ENCODE measurements around the gene KCNIP4. TPM values are rescaled to one million over a fixed set of nuclear protein-coding genes. Genes with fewer than 3 reads are reported as not detected.

The KCNIP4 gene
- total and polyA plus RNA-seq, 2 of the 8 experiments (the other 6 are each of a cell fraction or from before 2014, with no cell fraction given) = 0.06 TPM; not detected in 1

DNA sequence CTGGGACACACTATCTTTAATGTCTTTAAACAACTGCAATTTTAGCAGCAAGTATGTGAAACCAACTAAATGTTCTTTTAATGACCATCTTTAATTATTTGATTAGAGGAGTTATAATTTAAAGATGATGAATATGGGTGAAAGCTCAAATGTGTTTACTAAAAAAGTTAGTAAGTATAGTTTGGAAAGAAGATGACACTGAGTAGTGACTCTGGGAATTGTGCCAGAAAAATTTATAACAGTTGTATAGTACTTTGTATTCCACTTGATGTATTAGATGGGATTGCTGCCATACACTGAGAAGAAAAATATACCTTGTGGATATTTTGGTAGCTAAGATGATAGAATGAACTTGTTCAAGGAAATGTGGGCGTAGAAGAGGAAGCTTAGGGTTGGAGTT is 1267.8 kb downstream of the KCNIP4 start:
- Histone ChIP-seq H4K5ac (ENCODE audit: insufficient read length, low read depth, low read length) (no peak overlapping the region), H4K8ac (ENCODE audit: extremely low read depth, insufficient read depth, low read length) (no peak overlapping the region), H2BK12ac (ENCODE audit: low read depth, low read length) (no peak overlapping the region), H2BK20ac (ENCODE audit: low read length) (no peak overlapping the region), H3K23ac (ENCODE audit: insufficient read length) (no peak overlapping the region), H3K14ac (ENCODE audit: insufficient read length) (no peak overlapping the region), H3K4ac (replicated peaks; ENCODE audit: insufficient read length, low read depth, low read length) (no peak overlapping the region), H3K18ac (ENCODE audit: extremely low read depth, low read length) (no peak overlapping the region), H3K23me2 (ENCODE audit: low read depth, low read length) (no peaks in the 10 kb centered on the region; the same call in 1 of the 2 replicates), H2BK5ac (ENCODE audit: low read depth, low read length) (no peak overlapping the region), H3K27ac (ENCODE audit: low read depth, low read length) (no peak overlapping the region), H3K4me2 (ENCODE audit: insufficient read depth in 1 of 2, low read depth in 2 of 2, low read length in 2 of 2) (no peak overlapping the region), H3K79me2 (ENCODE audit: control insufficient read depth in 1 of 2, insufficient read depth in 2 of 2, low read length in 2 of 2) (no peaks in the 10 kb centered on the region), H2AK5ac (ENCODE audit: low read depth, low read length) (no peak overlapping the region), H2AFZ (ENCODE audit: low read length) (no peak overlapping the region), H3K4me1 (replicated peaks in 1 of 4; ENCODE audit: control insufficient read depth in 3 of 4, insufficient read depth in 4 of 4, low read length in 3 of 4) (no peaks in the 10 kb centered on the region), H3K4me3 (ENCODE audit: extremely low read depth in 1 of 4, insufficient read depth in 2 of 4, low read depth in 3 of 4, low read length in 4 of 4) (no peak overlapping the region), H3K9ac (replicated peaks in 1 of 4; ENCODE audit: extremely low read depth in 1 of 4, low read depth in 3 of 4, low read length in 3 of 4) (no peak overlapping the region), H3K36me3 (ENCODE audit: control insufficient read depth in 2 of 4, insufficient read depth in 4 of 4, low read length in 3 of 4) (no peaks in the 10 kb centered on the region), H2BK120ac (replicated peaks; ENCODE audit: low read depth, low read length) (no peak overlapping the region), H3K79me1 (ENCODE audit: low read depth, low read length) (no peaks in the 10 kb centered on the region), H4K91ac (replicated peaks; ENCODE audit: insufficient read length, low read length) (no peak overlapping the region), H3K9me3 (ENCODE audit: insufficient read depth in 2 of 2, low read depth in 1 of 2, low read length in 1 of 2) (no peaks in the 10 kb centered on the region), H3K56ac (replicated peaks; ENCODE audit: insufficient read length, low read depth, low read length) (no peak overlapping the region), H3K27me3 (replicated peaks in 1 of 4; ENCODE audit: control insufficient read depth in 3 of 4, extremely low read depth in 1 of 4, insufficient read depth in 3 of 4, low read length in 3 of 4) (no peaks in the 10 kb centered on the region), H2BK15ac (ENCODE audit: low read length) (no peak overlapping the region), H4K20me1 (replicated peaks in 1 of 2; ENCODE audit: control insufficient read depth in 1 of 2, insufficient read depth in 2 of 2, low read length in 2 of 2) (no peaks in the 10 kb centered on the region)
- WGBS, 2 experiments (ENCODE audit: extremely low coverage in 1 of 2, insufficient coverage in 1 of 2, insufficient read length in 1 of 2, insufficient replicate concordance in 2 of 2, low coverage in 1 of 2, low lambda C conversion rate in 2 of 2, missing lambda C conversion rate in 1 of 2) = 89% methylated on average over 1 of the region's 1 CpG; no CpG with 5 or more reads in 1 of the 2 experiments
- TF ChIP-seq TBP (IDR thresholded peaks at IDR 0.05; ENCODE audit: low read depth, low read length) (no peak), KDM5A (IDR thresholded peaks at IDR 0.05; ENCODE audit: low read length) (no peak), CBX8 (IDR thresholded peaks at IDR 0.05; ENCODE audit: borderline replicate concordance, low read depth, low read length) (no peak), EZH2 (IDR thresholded peaks at IDR 0.05; ENCODE audit: low read depth, low read length, severe bottlenecking) (no peak), CREB1 (IDR thresholded peaks at IDR 0.05) (no peak), ZNF274 (IDR thresholded peaks at IDR 0.05; ENCODE audit: borderline replicate concordance, extremely low read depth, low read length) (no peak), SAP30 (IDR thresholded peaks at IDR 0.05; ENCODE audit: insufficient read depth, insufficient replicate concordance, low read length) (no peak)
- TF ChIP-seq, protein P1, sequence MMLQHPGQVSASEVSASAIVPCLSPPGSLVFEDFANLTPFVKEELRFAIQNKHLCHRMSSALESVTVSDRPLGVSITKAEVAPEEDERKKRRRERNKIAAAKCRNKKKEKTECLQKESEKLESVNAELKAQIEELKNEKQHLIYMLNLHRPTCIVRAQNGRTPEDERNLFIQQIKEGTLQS (IDR thresholded peaks at IDR 0.05; ENCODE audit: insufficient read depth, low read depth, low read length) = no peak
- ChIA-PET CTCF (ENCODE audit: partially characterized antibody) (no interaction called here), POLR2A (ENCODE audit: partially characterized antibody) (no interaction called here)
- DNase-seq (ENCODE audit: low read depth in 1 of 2, low spot score in 2 of 2) (no peak), FAIRE-seq (no peak)

All from H1 (cell line).